DMS114 treated with DMSO at 0.1 percent for 48 hours (cell line): Measurements from ENCODE around the gene NLGN2.

ENCODE experiments used
- DNase-seq: peaks from one replicate; lab custom pipeline; 2025; ENCODE audit not compliant: unreplicated experiment; lab: John Stamatoyannopoulos, UW

Gene NLGN2

DNA sequence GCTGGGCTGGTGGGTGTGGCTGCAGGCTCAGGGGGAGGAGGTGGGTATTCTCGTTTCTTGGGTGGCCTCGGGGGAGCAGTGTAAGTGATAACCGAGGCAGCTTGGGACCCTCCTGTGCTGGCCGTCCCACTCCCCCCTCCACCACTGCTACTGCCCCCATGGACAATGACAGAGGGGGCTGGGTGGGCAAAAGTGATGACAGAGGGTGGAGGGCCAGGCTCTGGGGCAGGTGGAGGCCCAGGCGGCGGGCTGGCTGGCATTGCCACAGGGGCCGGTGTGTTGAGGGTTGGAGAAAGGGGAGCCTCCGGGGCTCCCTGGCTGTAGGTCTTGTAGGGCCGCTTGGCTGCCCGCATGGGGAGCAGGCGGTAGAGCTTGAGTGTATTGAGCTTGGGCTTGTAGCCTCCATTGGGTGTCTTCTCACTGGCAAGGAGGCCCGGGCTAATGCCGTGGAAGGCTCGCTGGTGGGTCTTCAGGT, 55.8 kb downstream of the NLGN2 start:
- no peak for DNase-seq

DNA sequence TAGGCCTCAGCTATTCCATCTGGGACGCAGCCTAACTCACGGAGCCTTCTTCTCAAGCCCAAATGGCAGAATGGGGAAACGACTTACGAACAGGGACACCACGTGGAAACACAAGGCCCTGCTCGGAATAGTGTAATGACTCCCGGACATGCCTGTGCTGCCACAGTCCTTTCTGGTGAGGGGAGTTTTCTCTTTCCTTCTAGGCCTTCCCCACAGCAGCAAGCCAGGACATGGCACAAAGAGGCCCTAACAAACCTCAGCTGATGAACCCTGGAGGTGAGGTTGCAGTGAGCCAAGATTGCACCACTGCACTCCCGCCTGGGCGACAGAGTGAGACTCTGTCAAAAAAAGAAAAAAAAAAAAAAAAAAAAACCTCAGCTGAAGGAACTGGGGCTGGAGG, 56.4 kb downstream of the NLGN2 start:
- DNase-seq = no peak

DNA sequence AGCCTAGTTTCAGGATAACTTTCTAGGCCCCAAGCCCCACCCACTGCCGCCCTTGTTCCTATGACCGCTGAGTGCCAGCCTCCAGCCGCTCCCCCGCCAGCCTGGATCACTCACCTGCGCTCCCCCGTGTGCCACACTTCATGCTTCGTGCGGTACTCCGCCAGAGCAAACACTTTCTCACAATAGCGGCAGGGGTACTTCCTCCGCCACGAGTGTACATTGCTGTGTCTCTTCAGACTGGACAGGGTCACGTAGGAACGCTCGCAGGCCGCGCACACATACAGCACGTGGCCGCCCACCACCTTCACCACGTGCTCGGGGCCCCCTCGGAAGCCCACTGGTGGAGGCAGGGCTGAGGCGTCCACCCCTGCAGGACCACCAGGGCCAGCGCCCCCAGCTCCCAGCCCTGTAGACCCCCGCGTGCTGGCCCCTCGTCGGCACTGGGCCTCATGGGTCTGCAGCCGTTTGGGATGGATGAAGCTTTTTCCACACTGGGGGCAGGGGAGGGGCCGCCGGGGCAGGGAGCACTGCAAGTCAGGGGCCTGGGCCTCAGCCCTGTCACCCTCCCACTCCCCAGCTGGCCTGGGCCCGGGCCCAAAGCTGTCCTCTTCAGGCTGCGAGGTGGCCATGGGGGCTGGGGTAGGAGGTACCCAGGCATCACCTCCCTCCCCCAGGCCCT, 58.1 kb downstream of the NLGN2 start:
- DNase-seq = no peak

DNA sequence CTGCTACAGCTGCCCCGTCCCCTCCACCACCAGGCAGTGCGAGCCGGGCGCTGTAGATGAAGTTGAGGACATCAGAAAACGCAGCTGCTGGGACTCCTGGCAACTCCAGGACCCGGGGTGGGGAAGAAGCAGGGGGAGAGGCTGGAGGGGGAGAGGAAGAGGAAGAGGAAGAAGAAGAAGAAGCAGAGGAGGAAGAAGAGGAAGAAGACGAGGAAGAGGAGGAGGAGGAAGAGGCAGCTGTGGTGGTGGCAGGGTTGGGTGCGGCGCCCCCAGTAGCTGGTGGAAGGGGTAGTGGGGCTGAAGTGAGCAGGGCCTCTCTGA, 58.6 kb downstream of the NLGN2 start:
- no peak for DNase-seq

DNA sequence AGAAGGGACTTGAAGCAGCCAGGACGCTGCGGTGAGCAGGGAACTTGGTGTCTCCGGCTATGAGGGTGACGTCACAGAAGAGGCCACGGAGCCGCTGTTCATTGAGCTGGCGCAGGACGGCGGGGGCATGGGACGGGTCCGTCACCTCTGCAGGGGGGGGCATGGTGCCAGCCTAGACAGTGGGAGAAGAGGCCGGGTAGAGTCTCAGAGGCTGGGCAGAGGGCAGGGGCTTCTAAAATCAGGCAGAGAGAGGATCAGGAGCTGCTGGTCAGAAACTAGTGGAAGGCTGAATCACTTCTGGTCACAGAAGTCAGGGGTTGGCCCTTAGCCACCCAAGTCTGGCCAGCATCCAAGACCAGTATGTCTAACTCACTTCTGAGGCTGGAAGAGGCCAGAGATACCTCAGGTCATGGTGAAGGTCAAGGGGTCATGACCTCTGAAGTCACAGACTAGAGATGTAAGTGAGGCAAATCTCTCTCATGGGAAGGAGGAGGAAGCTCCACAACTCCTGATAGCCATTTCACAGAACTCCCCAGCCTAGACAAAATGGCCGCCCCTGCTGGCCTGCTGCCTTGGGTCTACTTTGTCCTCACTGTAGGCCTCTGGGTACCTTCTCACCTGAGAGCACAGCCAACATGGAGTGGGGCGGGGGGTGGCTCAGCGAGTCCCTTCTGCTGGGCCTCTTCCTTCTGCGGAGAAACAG, 59.1 kb downstream of the NLGN2 start:
- no peak for DNase-seq

DNA sequence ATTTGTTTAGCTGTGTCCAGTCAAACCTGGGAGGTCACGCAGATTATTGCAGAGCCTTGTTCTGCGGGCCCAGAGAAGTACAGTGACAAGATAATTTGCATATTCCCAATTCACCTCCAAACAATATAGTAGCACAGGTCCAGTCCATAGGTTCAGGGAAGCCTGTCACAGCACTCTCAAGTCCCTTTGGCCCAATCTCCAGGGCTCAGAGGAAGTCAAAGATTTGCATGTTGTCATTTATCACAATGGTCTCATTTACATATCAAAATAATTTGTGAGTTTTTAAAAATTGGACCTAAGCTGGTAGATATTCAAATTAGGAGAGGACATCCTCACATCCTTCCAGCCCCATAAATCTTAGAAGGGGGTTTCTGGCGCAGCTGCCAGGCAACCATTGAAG, 59.9 kb downstream of the NLGN2 start:
- no peak for DNase-seq

DNA sequence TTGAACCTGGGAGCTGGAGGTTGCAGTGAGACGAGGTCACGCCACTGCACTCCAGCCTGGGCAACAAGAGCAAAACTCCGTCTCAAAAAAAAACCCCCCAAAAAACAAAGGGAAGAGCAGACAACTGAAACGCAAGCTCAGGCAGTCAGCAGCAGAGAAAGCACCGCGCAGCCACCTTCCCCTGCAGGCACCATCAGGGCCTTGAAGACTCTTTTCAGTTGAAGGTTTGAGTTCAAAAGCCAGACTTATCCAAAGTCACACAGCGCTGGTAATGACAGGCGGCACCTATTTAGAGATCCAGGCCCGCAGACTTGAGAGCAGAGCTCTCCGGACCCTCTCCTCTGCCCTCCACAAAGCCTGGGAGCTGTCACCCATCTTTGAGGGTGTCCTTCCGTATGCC, 60.6 kb downstream of the NLGN2 start:
- no peak for DNase-seq

DNA sequence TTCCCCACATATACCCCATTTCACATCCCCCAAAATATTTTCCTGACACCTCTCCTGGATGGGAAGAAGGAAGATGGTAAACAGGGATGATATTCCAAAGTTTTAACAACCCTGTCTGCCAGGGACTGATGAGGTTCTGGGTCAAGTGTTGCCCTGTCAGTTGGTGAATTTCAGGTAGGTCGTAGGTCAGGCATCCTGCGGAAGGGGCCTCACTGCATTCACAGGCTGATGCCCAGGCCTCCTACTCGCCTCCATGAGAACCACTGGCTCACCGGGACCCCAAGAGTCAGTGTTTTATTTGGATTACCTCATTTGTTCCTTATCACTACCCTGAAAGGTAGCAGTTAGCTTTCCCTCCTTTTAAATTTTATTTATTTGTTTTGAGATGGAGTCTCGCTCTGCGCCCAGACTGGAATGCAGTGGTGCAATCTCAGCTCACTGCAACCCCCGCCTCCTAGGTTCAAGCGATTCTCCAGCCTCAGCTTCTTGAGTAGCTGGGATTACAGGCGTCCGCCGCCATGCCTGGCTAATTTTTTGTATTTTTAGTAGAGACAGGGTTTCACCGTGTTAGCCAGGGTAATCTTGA, 61.3 kb downstream of the NLGN2 start:
- DNase-seq = no peak
